Stimulated activated CD4-positive, alpha-beta T cell treated with anti-CD3 and anti-CD28 coated beads, Interleukin-2, amount 100 ng/mL, for 4 hours (primary cell): ENCODE results near the gene PARP14.
A peak's percentile ranks its signal among the peaks of the same experiment; 100 is the strongest.
"Not testable (repeated sequence)": the region's sequence is repeated elsewhere in the genome, so short reads cannot be mapped to it uniquely, and the experiment has no call there.

Experiments
- DNase-seq: peaks from one replicate; pipeline ENCODE4 v3.0.0-alpha.2; 2020; ENCODE audit warnings: low read depth

PARP14 gene

GRCh38 chr3:122677216-122677615, 3.4 kb upstream of the PARP14 start:
- DNase-seq: no peak

GRCh38 chr3:122678506-122678905, 2.1 kb upstream of the PARP14 start:
- no peak for DNase-seq

- peak; percentile 73 for DNase-seq
Observed at GRCh38 chr3:122679085-122679881, 1.4 kb upstream of the PARP14 start.

- DNase-seq: no peak
Observed at GRCh38 chr3:122679882-122680474, 661 bp upstream of the PARP14 start.

- DNase-seq: no peak
Observed at GRCh38 chr3:122681284-122681973, 790 bp downstream of the PARP14 start.

- DNase-seq: no peak
Observed at GRCh38 chr3:122681974-122682409, 1.4 kb downstream of the PARP14 start.

GRCh38 chr3:122682778-122683411, 2.3 kb downstream of the PARP14 start:
- not testable (repeated sequence) for DNase-seq

GRCh38 chr3:122687298-122687697, 6.7 kb downstream of the PARP14 start:
- no peak for DNase-seq

GRCh38 chr3:122688996-122689395, 8.4 kb downstream of the PARP14 start:
- no peak for DNase-seq

- DNase-seq: no peak
Observed at GRCh38 chr3:122689587-122689986, 8.9 kb downstream of the PARP14 start.

- no peak for DNase-seq
Observed at GRCh38 chr3:122690096-122690495, 9.5 kb downstream of the PARP14 start.

GRCh38 chr3:122691195-122691594, 10.6 kb downstream of the PARP14 start:
- DNase-seq: no peak

- DNase-seq: no peak
Observed at GRCh38 chr3:122692674-122693073, 12.0 kb downstream of the PARP14 start.

- DNase-seq: no peak
Observed at GRCh38 chr3:122694966-122695365, 14.3 kb downstream of the PARP14 start.

GRCh38 chr3:122695927-122696561, 15.4 kb downstream of the PARP14 start:
- DNase-seq: no peak

GRCh38 chr3:122697952-122698620, 17.4 kb downstream of the PARP14 start:
- DNase-seq: no peak

- no peak for DNase-seq
Observed at GRCh38 chr3:122700193-122700592, 19.6 kb downstream of the PARP14 start.

- no peak for DNase-seq
Observed at GRCh38 chr3:122705379-122705778, 24.7 kb downstream of the PARP14 start.

- not testable (repeated sequence) for DNase-seq
Observed at GRCh38 chr3:122710616-122711251, 30.1 kb downstream of the PARP14 start.

GRCh38 chr3:122714273-122714672, 33.6 kb downstream of the PARP14 start:
- DNase-seq: no peak

GRCh38 chr3:122716667-122717066, 36.0 kb downstream of the PARP14 start:
- DNase-seq: no peak
